GM12865 (cell line): Measurements from ENCODE around the gene ZNF620.
"Not testable (repeated sequence)": the region's sequence is repeated elsewhere in the genome, so short reads cannot be mapped to it uniquely, and the experiment has no call there.

ENCODE experiments used
- DNase-seq: peaks from one replicate; pipeline ENCODE4 v3.0.0; 2010; ENCODE audit warnings: low read depth
- H3K4me3 ChIP-seq: 2 replicates; pipeline ENCODE4 v1.5.1; 2011; ENCODE audit warnings: mild to moderate bottlenecking, low read depth, low read length, control low read depth
- CTCF ChIP-seq: IDR thresholded peaks from 2 replicates; pipeline ENCODE4 v1.5.1; 2011; ENCODE audit warnings: low read length, control low read depth, low read depth, inconsistent platforms; ENCODE audit not compliant: insufficient read depth; ENCODE audit errors: missing control alignments

ZNF620 gene

DNA sequence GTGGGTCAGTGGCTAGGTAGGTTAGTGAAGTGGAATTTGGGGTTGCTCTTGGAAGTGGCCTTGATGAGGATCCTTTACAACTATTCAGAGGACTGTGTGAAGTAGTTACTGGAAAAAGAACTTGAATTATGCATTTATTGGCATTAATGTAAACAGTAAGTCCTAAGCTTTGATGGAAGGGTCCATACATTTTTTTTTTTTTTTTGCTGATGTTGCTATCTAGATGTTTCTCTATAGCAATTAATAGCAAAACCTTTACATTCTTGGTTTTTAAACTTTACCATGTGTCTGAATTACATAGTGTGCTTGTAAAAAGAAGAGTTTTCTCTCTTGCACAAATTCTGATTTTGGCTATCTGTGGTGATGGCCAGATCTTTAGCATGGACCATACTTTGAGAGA lies 28.4 kb downstream of the ZNF620 start:
- H3K4me3 ChIP-seq, result no peak overlapping the region
- DNase-seq, result no peak
- TF ChIP-seq CTCF, result no peak

GRCh38 chr3:40546816-40547215 lies 41.0 kb downstream of the ZNF620 start:
- no peak overlapping the region for H3K4me3 ChIP-seq
- DNase-seq, result no peak
- TF ChIP-seq CTCF, result no peak

DNA sequence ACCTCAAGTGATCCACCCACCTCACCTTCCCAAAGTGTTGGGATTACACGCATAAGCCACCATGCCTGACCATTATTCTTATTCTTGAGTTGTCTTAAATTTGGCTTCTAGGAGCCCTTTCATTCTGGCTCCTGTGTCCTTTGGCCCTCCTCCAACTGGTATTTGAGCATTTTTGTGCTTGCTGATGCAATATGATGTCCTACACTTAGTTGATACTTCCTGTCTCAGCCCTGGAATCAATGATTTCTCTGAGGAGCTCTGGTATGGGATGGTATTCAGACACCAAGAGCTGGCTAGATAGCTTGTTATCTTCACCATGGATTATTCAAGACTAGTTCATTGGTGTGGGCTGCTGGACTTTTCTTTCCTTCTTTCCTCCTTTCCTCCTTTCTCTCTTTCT lies 44.3 kb downstream of the ZNF620 start:
- TF ChIP-seq CTCF, result no peak
- no peak overlapping the region for H3K4me3 ChIP-seq
- no peak for DNase-seq

DNA sequence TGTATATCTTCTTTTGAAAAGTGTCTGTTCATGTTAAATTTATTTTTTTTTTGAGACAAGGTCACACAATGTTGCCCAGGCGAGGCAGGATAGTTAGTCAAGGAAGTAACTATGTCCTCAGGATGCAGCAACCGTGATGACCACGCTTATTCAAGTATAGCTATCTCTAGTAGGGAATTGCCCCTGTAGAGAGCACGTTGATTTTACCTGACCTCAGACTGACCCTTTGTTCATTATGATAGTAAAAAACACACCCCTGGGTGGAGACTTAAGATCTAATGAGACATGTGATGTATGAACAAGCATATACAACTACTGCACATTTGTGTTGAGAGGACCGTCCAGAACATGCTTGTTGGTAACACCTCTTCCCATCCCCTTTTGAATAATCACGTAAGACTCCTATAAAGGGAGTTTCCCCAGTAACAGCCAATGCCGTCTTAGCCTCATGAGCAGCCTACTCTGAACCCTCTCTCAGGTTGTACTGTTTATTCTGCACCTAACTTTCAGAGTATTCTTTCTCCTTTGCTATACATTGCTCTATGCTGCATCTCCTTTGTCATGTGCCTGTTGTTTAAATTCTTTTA lies 51.8 kb downstream of the ZNF620 start:
- DNase-seq, result peak; percentile 14
- no peak for TF ChIP-seq CTCF
- no peak overlapping the region for H3K4me3 ChIP-seq

GRCh38 chr3:40562482-40562881 lies 56.6 kb downstream of the ZNF620 start:
- not testable (repeated sequence) for H3K4me3 ChIP-seq

GRCh38 chr3:40565629-40566028 lies 59.8 kb downstream of the ZNF620 start:
- H3K4me3 ChIP-seq, DNase-seq: not testable (repeated sequence)

More at GRCh38 chr3:40562482-40562881, 56.6 kb downstream of the ZNF620 start:
- DNase-seq, result not testable (repeated sequence)

DNA sequence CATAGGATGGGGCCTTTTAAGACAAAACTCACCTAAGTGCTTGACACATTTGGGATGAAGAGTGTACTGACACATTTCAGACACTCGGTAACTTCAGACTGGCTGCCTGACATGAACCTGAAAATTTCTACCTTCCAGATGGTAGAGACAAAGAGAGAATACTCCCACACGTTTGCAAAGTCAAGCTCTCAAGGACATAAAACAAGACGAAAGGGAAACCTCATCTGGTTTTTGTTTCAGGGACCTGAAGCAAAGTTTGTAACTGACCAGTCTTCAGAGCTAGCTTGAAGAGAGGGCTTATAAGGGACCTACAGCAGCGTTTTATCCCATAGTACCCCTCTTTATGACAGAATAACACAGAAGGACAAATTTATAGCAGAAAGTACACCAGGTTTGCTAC lies 60.9 kb downstream of the ZNF620 start:
- no peak for TF ChIP-seq CTCF
- DNase-seq, result peak; percentile 37
- H3K4me3 ChIP-seq, result no peak overlapping the region
